ENCODE measurements around the gene EIF4E3.

The EIF4E3 gene

DNA sequence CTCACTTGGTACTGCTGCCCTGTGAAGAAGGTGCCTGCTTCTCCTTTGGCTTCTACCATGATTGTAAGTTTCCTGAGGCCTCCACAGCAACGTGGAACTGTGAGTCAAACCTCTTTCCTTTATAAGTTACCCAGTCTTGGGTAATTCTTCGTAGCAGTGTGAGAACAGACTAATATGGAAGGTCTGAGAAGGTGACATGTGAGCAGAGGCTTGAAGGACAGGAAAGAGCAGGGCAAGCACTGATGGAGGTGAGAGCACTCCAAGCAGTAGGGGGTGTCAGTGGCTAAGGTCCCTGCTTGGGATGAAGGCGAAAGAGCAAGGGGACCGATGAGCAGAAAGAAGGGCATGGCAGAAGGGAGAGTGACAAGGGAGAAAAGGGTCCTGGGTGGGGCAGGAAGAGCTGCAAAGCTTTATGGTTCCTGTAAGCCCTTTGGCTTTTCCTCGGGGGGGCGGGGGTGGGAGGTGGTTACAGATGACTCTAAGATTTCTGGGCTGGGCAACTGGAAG lies 3.5 kb downstream of the EIF4E3 start:
- TF ChIP-seq, protein P1, sequence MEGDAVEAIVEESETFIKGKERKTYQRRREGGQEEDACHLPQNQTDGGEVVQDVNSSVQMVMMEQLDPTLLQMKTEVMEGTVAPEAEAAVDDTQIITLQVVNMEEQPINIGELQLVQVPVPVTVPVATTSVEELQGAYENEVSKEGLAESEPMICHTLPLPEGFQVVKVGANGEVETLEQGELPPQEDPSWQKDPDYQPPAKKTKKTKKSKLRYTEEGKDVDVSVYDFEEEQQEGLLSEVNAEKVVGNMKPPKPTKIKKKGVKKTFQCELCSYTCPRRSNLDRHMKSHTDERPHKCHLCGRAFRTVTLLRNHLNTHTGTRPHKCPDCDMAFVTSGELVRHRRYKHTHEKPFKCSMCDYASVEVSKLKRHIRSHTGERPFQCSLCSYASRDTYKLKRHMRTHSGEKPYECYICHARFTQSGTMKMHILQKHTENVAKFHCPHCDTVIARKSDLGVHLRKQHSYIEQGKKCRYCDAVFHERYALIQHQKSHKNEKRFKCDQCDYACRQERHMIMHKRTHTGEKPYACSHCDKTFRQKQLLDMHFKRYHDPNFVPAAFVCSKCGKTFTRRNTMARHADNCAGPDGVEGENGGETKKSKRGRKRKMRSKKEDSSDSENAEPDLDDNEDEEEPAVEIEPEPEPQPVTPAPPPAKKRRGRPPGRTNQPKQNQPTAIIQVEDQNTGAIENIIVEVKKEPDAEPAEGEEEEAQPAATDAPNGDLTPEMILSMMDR (IDR thresholded peaks at IDR 0.05), result no peak
- H3K27ac Mint-ChIP-seq, result no peak overlapping the region
- H3K27me3 Mint-ChIP-seq (ENCODE audit: low read depth, poor library complexity), result peaks cover 46% of the 10 kb centered on the region
- peaks cover 15% of the 10 kb centered on the region for H3K4me1 Mint-ChIP-seq
- no peak for DNase-seq
- no peaks in the 10 kb centered on the region for H3K9me3 Mint-ChIP-seq
- H3K4me3 Mint-ChIP-seq, result no peak overlapping the region
- peaks cover 4% of the 10 kb centered on the region for H3K36me3 Mint-ChIP-seq (ENCODE audit: low read depth)

DNA sequence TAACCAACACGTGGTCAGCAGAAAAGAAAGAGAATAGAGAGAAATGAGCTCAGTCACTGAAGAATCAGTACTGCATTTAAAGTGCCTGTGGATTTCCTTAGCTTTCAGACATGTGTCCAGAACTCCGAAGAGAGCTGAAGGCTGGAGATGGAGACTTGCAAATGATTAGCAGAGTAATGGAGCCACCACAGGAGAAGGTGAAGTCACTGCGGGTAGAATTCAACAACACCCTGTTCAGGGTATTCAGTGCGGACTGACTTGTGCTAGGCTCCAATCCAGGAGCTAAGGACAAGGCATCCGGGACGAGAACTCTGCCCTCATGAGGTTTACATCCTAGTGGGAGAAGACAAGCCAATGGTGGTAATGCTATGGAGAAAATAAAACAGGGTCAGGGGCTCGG lies 4.2 kb downstream of the EIF4E3 start:
- TF ChIP-seq, protein P1 (IDR thresholded peaks at IDR 0.05), result no peak
- Mint-ChIP-seq H3K27ac (no peak overlapping the region), H3K4me3 (no peak overlapping the region), H3K36me3 (ENCODE audit: low read depth) (peaks cover 4% of the 10 kb centered on the region), H3K9me3 (no peaks in the 10 kb centered on the region), H3K4me1 (peaks cover 14% of the 10 kb centered on the region), H3K27me3 (ENCODE audit: low read depth, poor library complexity) (peaks cover 42% of the 10 kb centered on the region)
- no peak for DNase-seq

DNA sequence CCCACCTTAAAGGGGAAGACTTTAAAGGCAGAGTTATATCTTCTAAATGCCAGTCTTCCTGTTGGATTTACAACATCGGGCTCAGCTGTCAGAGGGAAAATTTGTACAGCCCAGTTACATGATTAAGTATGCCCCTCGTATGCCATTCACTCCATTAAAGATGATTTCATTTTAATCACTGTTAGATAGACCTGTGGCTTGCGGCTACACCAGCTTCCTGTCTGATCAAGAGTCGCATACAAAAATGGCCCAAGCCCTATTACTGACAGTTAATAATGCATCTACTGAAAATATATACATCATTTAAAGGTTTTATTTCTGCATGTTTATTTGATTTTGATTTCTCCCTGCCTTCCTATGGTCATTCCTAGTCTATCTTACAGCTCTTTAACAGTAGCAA lies 7.1 kb downstream of the EIF4E3 start:
- Mint-ChIP-seq H3K4me1 (no peaks in the 10 kb centered on the region), H3K27ac (no peak overlapping the region), H3K4me3 (no peak overlapping the region), H3K27me3 (ENCODE audit: low read depth, poor library complexity) (peaks cover 20% of the 10 kb centered on the region), H3K9me3 (no peaks in the 10 kb centered on the region), H3K36me3 (ENCODE audit: low read depth) (peaks cover 4% of the 10 kb centered on the region)
- TF ChIP-seq, protein P1 (IDR thresholded peaks at IDR 0.05), result no peak
- DNase-seq, result no peak

DNA sequence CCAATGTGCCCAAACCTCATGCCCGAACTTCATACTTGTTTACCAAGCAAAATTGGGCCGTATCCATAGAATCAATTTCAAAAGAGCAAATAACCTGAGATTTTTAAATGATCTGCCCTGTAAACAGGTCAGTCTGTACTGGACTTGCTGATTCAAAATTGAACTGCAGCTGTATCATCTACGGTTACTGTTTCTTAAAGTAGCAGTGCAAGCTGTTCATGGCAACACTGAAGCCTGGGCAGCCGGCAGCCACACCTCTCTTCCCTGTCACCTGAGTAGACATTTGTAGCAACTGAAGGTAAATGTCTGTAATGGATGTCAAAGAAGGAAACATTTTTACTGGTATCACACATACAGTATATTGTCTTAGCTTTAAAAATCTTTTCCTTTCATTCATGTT lies 10.6 kb downstream of the EIF4E3 start:
- H3K27ac Mint-ChIP-seq, result no peak overlapping the region
- H3K9me3 Mint-ChIP-seq, result no peaks in the 10 kb centered on the region
- H3K4me3 Mint-ChIP-seq, result no peak overlapping the region
- TF ChIP-seq, protein P1 (IDR thresholded peaks at IDR 0.05), result no peak
- H3K27me3 Mint-ChIP-seq (ENCODE audit: low read depth, poor library complexity), result peaks cover 4% of the 10 kb centered on the region
- H3K36me3 Mint-ChIP-seq (ENCODE audit: low read depth), result no peaks in the 10 kb centered on the region
- DNase-seq, result no peak
- no peaks in the 10 kb centered on the region for H3K4me1 Mint-ChIP-seq

DNA sequence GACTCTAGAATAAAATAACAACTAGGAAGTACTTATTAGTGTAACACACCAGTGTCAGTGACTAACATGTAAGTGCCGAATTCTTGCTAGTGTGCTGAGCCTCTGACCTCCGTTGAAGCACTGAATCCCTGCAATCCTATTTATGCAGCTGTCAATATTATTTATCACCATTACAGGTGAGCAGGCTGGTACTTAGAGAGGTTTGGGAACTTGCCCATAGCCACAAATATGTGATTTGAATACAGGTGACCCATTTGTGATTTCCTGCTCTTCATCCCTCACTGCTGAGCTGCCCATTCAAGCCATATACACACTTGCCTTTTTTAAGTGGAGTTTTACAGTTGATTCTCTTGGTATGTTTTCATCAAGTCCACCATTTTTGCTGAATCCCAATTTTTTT lies 12.2 kb downstream of the EIF4E3 start:
- H3K4me1 Mint-ChIP-seq, result no peaks in the 10 kb centered on the region
- DNase-seq, result no peak
- H3K36me3 Mint-ChIP-seq (ENCODE audit: low read depth), result no peaks in the 10 kb centered on the region
- no peak overlapping the region for H3K27ac Mint-ChIP-seq
- no peaks in the 10 kb centered on the region for H3K9me3 Mint-ChIP-seq
- H3K27me3 Mint-ChIP-seq (ENCODE audit: low read depth, poor library complexity), result peaks cover 4% of the 10 kb centered on the region
- no peak overlapping the region for H3K4me3 Mint-ChIP-seq
- TF ChIP-seq, protein P1 (IDR thresholded peaks at IDR 0.05), result no peak

DNA sequence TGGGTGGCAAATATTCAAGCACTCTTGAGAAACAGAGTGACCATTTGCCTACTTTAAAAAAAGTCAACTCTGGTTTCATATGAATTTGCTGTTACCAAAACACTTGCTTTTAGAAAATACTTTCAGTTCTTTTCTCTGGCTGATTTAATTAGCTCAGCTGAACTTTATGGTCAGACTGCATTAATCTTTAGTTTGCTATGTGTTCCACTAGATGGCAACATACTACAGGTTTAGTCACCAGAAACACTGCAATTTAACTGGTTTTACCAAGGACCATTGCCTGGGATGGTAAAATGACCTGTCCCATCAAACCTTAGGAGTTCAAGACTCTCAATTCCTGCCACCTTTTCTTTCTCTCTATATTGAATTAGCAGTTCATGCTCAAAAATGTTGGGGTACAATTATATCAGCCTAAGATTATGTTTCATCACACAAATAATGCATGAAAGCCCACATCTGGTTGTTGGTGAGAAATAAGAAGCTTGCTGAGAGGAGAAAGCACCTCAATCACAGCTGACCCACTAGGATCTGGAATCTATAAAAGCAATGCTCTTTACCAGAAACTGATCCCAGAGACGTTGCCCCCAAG lies 14.2 kb downstream of the EIF4E3 start:
- peaks cover under 1% of the 10 kb centered on the region for H3K27me3 Mint-ChIP-seq (ENCODE audit: low read depth, poor library complexity)
- no peak overlapping the region for H3K27ac Mint-ChIP-seq
- H3K9me3 Mint-ChIP-seq, result no peaks in the 10 kb centered on the region
- DNase-seq, result no peak
- H3K36me3 Mint-ChIP-seq (ENCODE audit: low read depth), result no peaks in the 10 kb centered on the region
- TF ChIP-seq, protein P1 (IDR thresholded peaks at IDR 0.05), result peak; percentile 61
- no peak overlapping the region for H3K4me3 Mint-ChIP-seq
- peaks cover 5% of the 10 kb centered on the region for H3K4me1 Mint-ChIP-seq
